Measurements from ENCODE around the gene TTC38. TPM values are rescaled to one million over a fixed set of nuclear protein-coding genes. Genes with fewer than 3 reads are reported as not detected.
A peak's percentile ranks its signal among the peaks of the same experiment; 100 is the strongest.

The TTC38 gene
- polyA plus RNA-seq, 1 donor from 2014 or later: 7.8 TPM

DNA sequence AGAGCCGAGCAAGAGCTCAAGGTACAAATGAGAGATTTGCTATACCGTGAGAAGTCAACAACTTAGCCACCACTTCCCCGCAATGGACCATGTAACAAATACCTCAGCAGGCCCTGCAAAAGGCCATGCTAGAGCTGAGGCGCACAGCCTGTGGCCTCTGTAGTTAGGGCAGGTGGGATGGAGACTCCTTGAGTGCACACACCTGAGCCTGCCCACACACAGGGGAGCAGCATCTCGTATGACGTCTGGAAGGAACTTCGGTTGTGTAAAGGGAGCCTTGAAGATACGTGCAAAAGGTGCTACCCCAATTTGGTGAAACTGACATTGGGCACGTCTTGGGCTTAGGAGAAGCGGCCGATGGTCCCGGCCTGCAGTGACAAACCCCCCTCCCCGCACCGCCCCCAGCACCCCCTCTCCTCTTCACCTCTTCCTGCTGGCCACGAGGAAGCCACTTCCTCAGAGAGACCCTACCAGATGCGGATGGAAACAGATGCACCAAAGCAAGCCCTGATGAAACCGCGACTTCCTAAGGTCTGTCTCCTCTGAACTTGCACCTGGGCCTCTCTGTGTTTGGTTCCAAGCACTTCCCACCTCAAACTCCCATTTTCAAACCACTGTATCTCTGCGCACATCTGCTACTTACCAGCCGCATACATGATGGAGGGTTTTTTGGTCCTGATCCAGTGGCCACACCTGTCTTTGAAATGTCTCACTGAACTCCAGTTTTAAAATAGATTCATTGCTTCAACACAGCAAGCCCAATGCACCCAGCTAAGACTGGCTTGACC is 28.4 kb upstream of the TTC38 start:
- peaks cover 1% of the 10 kb centered on the region for H3K27me3 Mint-ChIP-seq
- peak overlapping the region in 2 of 4 donors; percentile 53 to 65 for H3K4me3 Mint-ChIP-seq
- H3K36me3 Mint-ChIP-seq: peaks cover 6% of the 10 kb centered on the region
- peaks cover 5 to 12% (median 9%) of the 10 kb centered on the region in 3 donors for H3K4me1 Mint-ChIP-seq
- H3K27ac Mint-ChIP-seq: peak overlapping the region in 2 of 3 donors; percentile 9 to 92
- no peaks in the 10 kb centered on the region for H3K9me3 Mint-ChIP-seq

DNA sequence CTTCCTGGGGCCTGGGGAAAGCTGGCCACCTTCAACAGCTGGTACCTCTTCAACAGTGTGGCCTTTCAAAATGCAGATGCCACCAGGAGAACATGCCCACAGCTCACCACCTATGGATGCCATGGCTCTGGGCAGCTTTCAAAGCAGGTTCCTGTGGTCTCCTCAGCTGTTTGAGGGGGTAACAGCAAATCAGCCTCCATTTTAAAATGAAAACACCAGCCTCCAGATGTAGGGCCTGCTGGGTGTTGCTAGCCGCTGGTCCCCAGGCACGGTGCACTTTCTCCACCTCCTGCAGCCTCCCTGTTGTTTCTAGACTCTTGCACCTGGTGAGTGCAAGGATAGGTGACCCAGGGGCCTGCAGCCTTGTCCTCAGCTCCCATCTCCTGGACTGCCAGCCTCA is 27.7 kb upstream of the TTC38 start:
- H3K27me3 Mint-ChIP-seq: peaks cover 1% of the 10 kb centered on the region
- H3K4me1 Mint-ChIP-seq: peaks cover 5 to 12% (median 9%) of the 10 kb centered on the region in 3 donors
- peak overlapping the region in 1 of 4 donors; percentile 53 for H3K4me3 Mint-ChIP-seq
- peak overlapping the region in 1 of 3 donors; percentile 9 for H3K27ac Mint-ChIP-seq
- H3K9me3 Mint-ChIP-seq: no peaks in the 10 kb centered on the region
- peaks cover 3% of the 10 kb centered on the region for H3K36me3 Mint-ChIP-seq

DNA sequence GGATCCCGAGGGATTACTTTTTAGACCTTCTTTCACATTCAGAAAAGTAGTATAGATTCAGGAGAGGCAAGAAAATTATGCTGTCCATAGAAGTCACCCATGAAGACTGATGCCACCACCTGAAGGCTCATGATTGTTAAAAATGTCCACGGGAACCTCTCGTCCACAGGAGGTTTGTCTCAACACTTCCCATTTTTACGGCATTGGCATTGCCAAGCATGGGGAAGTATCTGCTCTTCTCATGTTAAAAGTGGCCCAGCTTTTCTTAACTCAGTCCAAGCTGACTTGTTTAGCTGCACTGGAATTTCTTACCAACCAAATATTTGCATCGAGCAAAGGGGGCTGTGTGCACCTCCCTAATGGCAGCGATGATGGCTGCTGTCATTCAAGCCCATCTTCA is 27.3 kb upstream of the TTC38 start:
- no peak overlapping the region for H3K4me3 Mint-ChIP-seq
- H3K27me3 Mint-ChIP-seq: peaks cover 1% of the 10 kb centered on the region
- no peak overlapping the region for H3K27ac Mint-ChIP-seq
- H3K4me1 Mint-ChIP-seq: peaks cover 5 to 12% (median 9%) of the 10 kb centered on the region in 3 donors
- H3K9me3 Mint-ChIP-seq: no peaks in the 10 kb centered on the region
- H3K36me3 Mint-ChIP-seq: peaks cover 2% of the 10 kb centered on the region

DNA sequence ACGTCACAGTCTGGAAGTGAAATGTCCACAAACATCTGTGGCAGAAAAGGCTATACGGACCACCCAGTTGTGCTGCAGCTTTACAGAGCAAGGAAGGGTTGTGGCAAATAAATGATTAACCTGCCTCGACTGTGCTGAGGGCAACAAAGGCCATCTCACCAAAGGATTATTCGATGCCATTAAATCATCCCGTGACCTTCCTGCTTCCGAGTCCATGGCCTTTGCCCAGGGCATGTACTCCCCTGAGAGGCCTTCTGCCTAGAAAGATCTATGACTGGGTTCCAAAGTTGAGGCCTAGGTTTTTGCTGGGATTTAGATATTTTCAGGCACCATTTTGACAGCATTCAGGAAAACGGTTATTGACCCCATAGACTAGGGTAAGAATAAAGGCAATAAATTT is 26.9 kb upstream of the TTC38 start:
- peak overlapping the region in 1 of 4 donors; percentile 23 for H3K4me3 Mint-ChIP-seq
- peaks cover 2% of the 10 kb centered on the region for H3K36me3 Mint-ChIP-seq
- H3K27ac Mint-ChIP-seq: no peak overlapping the region
- H3K27me3 Mint-ChIP-seq: peaks cover 1% of the 10 kb centered on the region
- no peaks in the 10 kb centered on the region for H3K9me3 Mint-ChIP-seq
- H3K4me1 Mint-ChIP-seq: peaks cover 5 to 12% (median 9%) of the 10 kb centered on the region in 3 donors

DNA sequence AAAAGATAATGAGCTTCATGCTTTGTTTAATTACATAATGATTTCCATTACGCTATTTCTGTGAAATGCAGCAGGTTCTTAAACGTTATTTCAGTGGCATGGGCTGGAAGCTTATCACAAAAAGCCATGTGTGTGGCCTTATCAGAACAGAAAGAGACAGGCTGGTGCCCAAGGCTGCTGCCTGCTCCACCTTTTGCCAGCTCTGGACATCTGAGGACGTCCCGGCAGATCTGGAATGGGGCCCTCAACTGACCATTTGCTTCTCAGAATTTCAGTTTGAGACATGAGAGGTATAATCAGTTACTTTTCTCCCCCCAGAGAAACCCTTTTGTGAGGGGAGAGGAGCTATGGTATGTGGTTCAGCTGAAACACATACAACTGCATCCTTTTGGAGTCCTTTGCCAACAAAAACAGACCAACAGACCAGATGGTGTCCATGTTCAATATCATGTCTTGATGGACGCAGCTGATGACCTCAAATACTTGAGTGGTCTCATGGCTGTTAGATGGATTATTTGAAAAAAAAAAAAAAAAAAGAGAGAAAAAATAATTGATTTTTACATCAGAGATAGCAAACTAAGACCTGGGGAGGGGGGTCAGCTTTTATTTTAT is 26.3 kb upstream of the TTC38 start:
- Mint-ChIP-seq H3K27me3 (peaks cover 1% of the 10 kb centered on the region), H3K27ac (no peak overlapping the region), H3K9me3 (no peaks in the 10 kb centered on the region), H3K4me1 (peaks cover 5 to 16% (median 9%) of the 10 kb centered on the region in 3 donors), H3K36me3 (peaks cover 2% of the 10 kb centered on the region), H3K4me3 (peak overlapping the region in 1 of 4 donors; percentile 23)

DNA sequence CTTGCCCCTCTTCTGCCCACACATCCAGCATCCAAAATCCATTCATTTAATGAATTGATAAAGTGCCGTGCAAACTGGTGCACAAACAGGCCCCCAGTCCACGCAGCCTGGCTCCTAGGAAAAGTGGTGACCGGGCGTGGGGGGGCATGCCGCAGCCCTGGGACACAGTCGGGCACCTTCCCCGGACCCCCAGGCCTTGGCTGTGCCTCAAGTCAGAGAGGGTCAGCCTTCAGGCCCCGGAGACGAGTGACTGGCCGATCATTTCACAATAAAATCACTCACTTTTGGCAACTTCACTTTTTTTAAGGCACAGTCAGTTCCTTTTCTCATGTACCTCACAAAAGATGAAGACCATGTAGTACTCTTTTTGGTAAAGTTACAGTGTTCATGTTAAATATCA is 25.7 kb upstream of the TTC38 start:
- Mint-ChIP-seq H3K27me3 (peaks cover 1% of the 10 kb centered on the region), H3K4me3 (no peak overlapping the region), H3K9me3 (no peaks in the 10 kb centered on the region), H3K27ac (no peak overlapping the region), H3K36me3 (peaks cover 2% of the 10 kb centered on the region), H3K4me1 (peaks cover 5 to 17% (median 9%) of the 10 kb centered on the region in 3 donors)

DNA sequence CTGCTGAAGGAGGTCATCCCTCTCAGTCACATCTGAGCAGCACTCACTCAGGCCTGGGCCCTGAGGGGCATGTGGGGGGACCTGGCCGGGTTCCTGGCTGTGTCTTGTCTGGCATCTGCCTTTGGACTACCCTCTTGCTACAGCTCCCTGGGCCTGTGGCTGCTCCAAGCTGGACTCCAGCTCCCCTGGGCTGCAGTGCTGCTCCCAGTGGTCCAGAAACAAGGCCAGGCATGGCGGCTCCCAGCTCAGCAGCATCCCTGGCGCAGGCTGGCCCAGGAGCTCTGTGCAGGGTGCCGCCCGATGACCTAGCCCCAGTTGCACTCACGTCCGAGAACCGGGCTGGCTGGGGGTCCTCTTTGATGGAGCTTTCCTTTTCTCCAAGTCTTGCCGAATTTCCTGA is 23.0 kb upstream of the TTC38 start:
- H3K36me3 Mint-ChIP-seq: no peaks in the 10 kb centered on the region

DNA sequence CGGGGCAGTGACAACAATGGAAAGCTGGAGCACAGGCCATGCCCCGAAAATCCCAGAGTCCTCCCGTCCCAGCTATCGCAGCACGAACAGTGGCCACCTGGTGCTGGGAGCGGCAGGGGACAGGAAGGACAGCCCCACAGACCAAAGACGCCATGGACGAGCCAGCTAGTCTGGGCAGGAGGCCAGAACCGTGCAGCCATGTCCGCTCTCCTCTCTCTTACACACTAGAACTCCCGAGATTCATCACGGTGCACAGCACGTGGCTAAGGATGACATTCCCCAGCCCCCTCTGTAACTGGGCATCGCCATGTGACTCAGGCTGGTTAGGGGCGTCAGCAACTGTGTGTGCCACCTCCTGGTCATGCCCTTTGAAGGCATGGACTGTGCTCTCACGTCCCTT is 22.3 kb upstream of the TTC38 start:
- Mint-ChIP-seq H3K27me3 (no peaks in the 10 kb centered on the region), H3K9me3 (no peaks in the 10 kb centered on the region), H3K27ac (peak overlapping the region in 1 of 3 donors; percentile 35), H3K36me3 (no peaks in the 10 kb centered on the region), H3K4me3 (no peak overlapping the region), H3K4me1 (peaks cover 4 to 15% (median 8%) of the 10 kb centered on the region in 3 donors)

More for the DNA sequence above, 23.0 kb upstream of the TTC38 start:
- Mint-ChIP-seq H3K9me3 (no peaks in the 10 kb centered on the region), H3K27ac (no peak overlapping the region), H3K27me3 (no peaks in the 10 kb centered on the region), H3K4me3 (no peak overlapping the region), H3K4me1 (peaks cover 7 to 19% (median 10%) of the 10 kb centered on the region in 3 donors)

DNA sequence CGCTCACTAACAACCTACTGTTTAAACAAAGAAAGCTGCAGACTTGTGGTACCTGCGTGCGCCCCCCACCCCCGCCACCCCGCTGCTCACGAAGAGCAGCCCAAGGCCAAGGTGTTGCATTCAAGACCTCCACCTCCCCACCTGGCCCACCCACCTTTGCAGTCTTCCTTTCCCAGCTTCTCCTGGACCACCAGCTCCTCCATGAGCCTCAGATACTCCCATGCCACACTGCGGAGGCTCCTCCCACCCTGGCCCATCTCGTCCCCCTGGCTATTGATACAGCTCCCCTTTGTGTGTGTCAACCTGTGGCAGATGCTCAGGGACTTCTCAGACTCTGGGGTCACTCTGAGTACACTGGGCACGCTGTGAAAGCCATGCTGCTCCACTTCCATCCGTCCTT is 21.6 kb upstream of the TTC38 start:
- Mint-ChIP-seq H3K4me1 (peaks cover 6 to 13% (median 7%) of the 10 kb centered on the region in 3 donors), H3K27ac (peak overlapping the region in 1 of 3 donors; percentile 82), H3K9me3 (no peaks in the 10 kb centered on the region), H3K4me3 (no peak overlapping the region), H3K27me3 (no peaks in the 10 kb centered on the region), H3K36me3 (no peaks in the 10 kb centered on the region)

DNA sequence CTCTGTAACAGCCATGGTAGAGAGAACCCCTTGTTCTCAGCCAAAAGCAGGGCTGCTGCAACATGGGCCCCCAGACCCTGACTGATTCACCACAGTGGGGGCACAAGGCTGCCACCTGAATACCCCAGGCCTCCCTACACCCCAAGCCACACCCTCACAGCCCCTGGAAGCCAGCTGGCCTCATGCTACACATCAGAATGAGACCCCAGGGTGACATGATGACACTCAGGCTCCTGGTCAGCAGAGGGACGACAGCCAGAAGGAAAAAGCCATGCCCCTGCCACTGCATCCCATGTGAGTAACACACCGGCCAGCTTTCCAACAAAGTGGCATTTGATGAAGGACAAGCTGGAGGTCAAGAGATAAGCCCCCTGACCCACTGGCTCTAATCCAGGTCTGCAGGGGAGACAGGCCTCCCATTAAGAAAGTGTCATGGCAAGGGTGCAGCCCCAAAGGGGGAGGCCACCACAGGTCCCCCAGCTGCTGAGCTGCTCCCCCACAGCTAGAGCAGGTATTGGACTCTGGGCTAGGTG is 20.3 kb upstream of the TTC38 start:
- H3K27ac Mint-ChIP-seq: no peak overlapping the region
- no peaks in the 10 kb centered on the region for H3K9me3 Mint-ChIP-seq
- no peaks in the 10 kb centered on the region for H3K36me3 Mint-ChIP-seq

DNA sequence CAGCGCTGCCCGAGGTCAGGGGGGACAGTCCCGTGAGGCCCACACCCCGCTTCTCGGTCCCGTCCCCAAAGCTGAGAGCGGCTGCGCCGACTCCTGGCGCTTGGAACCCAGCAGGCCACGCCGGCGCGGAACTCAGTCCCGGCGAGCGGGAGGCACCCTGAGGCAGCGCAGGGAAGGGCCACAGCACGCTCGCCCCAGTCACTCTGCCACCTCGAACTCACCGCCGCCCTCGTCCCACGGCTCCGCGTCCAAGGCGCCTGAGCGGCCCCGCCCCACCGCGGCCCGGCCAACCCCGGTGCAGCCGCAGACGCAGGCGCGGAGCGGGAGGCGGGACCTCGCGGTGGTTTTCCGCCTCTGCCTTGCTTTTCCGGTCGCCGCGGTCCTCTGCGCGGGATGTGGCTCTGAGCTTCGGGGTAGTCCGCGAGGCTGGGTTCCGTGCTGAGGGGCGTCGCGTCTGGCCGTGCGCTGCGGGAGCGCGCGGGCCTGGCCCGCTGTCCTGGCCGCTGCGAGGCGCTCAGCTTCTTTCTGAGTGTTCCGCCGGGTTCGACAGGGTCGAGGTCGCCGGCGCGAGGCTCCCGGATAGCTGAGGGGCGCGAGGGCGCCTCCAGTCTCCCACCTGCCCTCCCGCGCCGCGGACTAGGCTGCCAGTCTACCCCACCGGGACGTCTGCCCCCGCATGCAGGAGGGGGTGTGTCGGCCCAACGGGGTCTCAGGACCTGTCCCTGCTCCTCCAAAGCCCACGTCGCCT is 17.6 kb upstream of the TTC38 start, which contains the start of gene CDPF1:
Gene CDPF1, minus strand, starts transcription at position 259 of the 748 bp plus-strand sequence. CDS start 2,009 bp downstream, outside the sequence.
- Mint-ChIP-seq H3K9me3 (no peaks in the 10 kb centered on the region), H3K36me3 (no peaks in the 10 kb centered on the region), H3K27ac (peak within 1 kb of the TSS; percentile 6 to 78 (median 60)), H3K4me1 (peaks cover 13 to 21% (median 17%) of the 10 kb centered on the region in 3 donors), H3K4me3 (peak within 1 kb of the TSS; percentile 85 to 93 (median 90)), H3K27me3 (no peaks in the 10 kb centered on the region)

More for the DNA sequence above, 20.3 kb upstream of the TTC38 start:
- peak overlapping the region in 1 of 4 donors; percentile 54 for H3K4me3 Mint-ChIP-seq
- no peaks in the 10 kb centered on the region for H3K27me3 Mint-ChIP-seq
- peaks cover 13 to 18% (median 14%) of the 10 kb centered on the region in 3 donors for H3K4me1 Mint-ChIP-seq

DNA sequence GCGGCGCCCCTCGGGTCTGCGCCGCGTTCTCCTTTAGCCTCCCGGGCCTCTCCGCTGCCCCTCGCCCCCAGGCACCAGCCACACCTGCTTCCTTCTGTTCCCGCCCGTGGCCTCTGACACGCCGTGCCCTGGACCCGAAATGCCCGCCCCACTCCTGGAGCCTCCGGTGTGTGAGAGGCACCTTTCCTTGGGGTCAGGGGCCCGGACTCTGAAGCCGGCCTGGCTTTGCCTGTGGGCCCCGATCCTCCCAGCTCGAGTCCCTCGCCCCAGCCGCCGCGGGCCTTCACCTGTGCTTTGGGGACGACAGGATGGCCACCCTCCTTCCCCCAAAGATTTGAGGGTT is 17.1 kb upstream of the TTC38 start:
- no peaks in the 10 kb centered on the region for H3K27me3 Mint-ChIP-seq
- no peaks in the 10 kb centered on the region for H3K9me3 Mint-ChIP-seq
- no peaks in the 10 kb centered on the region for H3K36me3 Mint-ChIP-seq
- peak overlapping the region; percentile 85 to 93 (median 90) for H3K4me3 Mint-ChIP-seq
- peaks cover 13 to 21% (median 17%) of the 10 kb centered on the region in 3 donors for H3K4me1 Mint-ChIP-seq
- peak overlapping the region; percentile 6 to 78 (median 60) for H3K27ac Mint-ChIP-seq

DNA sequence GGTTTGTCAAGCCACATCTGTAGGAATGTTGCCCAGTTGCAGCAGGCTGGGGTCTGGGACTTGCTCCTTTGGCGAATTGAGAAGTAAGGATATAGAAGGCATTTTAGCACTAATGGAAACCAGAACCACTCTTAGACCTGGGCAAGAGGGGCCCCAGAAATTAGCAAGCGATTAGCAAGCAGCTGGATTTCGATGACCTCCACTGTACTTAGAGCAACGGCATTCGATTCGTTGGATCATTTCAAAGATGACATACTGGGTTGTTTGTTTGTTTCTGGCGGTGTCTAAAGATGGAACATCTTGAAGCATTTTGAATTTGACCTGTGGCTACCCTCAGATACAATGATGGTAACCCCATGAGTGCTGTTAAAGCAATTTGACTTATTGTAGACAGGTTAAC is 16.5 kb upstream of the TTC38 start:
- Mint-ChIP-seq H3K27ac (peak overlapping the region; percentile 6 to 78 (median 60)), H3K4me3 (peak overlapping the region; percentile 85 to 93 (median 90)), H3K4me1 (peaks cover 13 to 20% (median 17%) of the 10 kb centered on the region in 3 donors), H3K9me3 (no peaks in the 10 kb centered on the region), H3K36me3 (peaks cover under 1% of the 10 kb centered on the region), H3K27me3 (no peaks in the 10 kb centered on the region)

DNA sequence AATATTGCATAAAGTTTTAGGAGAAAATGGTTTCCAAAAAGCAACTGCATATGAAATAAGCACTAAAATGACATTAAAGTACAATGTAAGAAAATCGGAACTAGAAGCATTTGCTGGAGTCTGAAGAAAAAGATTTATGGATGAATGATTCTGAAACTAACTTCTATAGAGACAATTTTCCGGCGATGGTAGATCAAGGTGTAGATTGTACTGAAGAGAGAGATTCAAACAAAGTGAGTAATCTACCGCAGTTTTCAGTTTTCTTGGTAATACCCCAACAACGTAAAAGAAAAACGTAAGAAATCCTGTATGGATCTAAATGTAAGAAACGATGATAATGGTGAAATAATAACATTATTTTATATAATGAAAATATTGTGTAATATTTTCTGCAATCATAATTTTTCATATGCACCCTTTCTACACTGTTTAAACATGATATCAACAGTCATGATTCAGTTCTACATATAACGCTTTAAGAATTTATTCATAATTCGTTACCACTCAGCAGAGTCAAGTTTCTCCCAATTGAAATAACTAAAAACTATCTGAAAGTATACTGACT is 15.9 kb upstream of the TTC38 start:
- peaks cover 3% of the 10 kb centered on the region for H3K36me3 Mint-ChIP-seq
- peaks cover 13 to 17% (median 17%) of the 10 kb centered on the region in 3 donors for H3K4me1 Mint-ChIP-seq
- no peak overlapping the region for H3K27ac Mint-ChIP-seq
- peak overlapping the region in 2 of 4 donors; percentile 87 to 93 for H3K4me3 Mint-ChIP-seq
- H3K9me3 Mint-ChIP-seq: no peaks in the 10 kb centered on the region
- H3K27me3 Mint-ChIP-seq: peaks cover 5% of the 10 kb centered on the region
